Mucosa of descending colon (tissue), 3 donors: Measurements from ENCODE around the gene LPGAT1. TPM values are rescaled to one million over a fixed set of nuclear protein-coding genes. Genes with fewer than 3 reads are reported as not detected.

Source experiments
- ATAC-seq: fragments of 200-7000 bp; cut with Tn5 transposase; one replicate; pipeline ENCODE4 v1.9.1; 2020; ENCODE audit warnings: mild to moderate bottlenecking, moderate library complexity
- DNase-seq, 3 donors: peaks; one replicate each; pipeline ENCODE4 v3.0.0-alpha.2; 2020
- H3K36me3 ChIP-seq: fragments of 200-600 bp; one replicate; pipeline ENCODE4 v1.8.0; 2021; ENCODE audit warnings: low read depth, mild to moderate bottlenecking
- H3K4me1 ChIP-seq: fragments of 200-600 bp; one replicate; pipeline ENCODE4 v1.8.0; 2021; ENCODE audit warnings: low read depth, mild to moderate bottlenecking
- H3K4me3 ChIP-seq: fragments of 200-600 bp; one replicate; pipeline ENCODE4 v1.8.0; 2021; ENCODE audit warnings: mild to moderate bottlenecking
- H3K9me3 ChIP-seq: fragments of 200-600 bp; one replicate; pipeline ENCODE4 v1.8.0; 2021; ENCODE audit warnings: mild to moderate bottlenecking
- intact Hi-C, 2 donors: fragments of 100-400 bp; cut with DNase I in 1 of 2; cut with micrococcal nuclease in 1 of 2; formaldehyde crosslinking; loops; one replicate each; pipeline versions ENCODE4 v1.11.0 to v1.11.1; 2022; cut with DNase I, micrococcal nuclease
- total RNA-seq, 3 donors: library from RNA; stranded (reverse); fragmentation: NEBNext Ultra II Directional in 2 of 3; extraction: Animal tissue kit (Norgen Biotek cat#: 25700) in 2 of 3; gene quantifications; one replicate each; pipeline versions ENCODE4 v1.2.1 to v1.2.4, GENCODE V29; 2021 to 2023
- TF ChIP-seq, protein P1 (sequence below): fragments of 200-600 bp; IDR thresholded peaks from one replicate; pipeline ENCODE4 v1.8.0; 2022; ENCODE audit warnings: antibody characterized with exemption, mild to moderate bottlenecking
- donor health status: DM: no; HTN: no; CAD: no; lungs with moderate emphysema.
- donor health status: DM: no; HTN: no; CAD: no.
- donor health status: DM: no; HTN: yes; CAD: no.

LPGAT1 gene
- total RNA-seq, 3 donors from 2014 or later: 27.5 to 42.1 (median 34.2) TPM

DNA sequence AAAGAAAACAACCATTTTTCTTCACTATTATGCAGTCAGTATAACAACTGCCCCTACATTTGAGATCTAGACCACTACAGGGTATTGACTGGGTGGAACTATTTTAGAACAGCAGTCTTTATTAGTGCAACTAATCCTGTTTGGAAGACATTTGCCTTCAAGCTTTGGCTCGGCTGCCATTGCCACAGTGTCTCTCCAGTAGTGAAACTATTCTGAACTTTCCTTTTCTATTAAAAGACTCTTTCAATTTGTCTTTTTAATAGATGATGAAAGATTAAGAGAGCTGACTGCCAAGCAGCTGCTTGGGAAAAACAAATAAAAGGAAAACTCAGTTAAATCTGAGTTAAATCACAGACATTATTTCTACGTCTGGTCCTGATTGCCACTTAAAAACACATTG, 49.3 kb downstream of the LPGAT1 start:
- no peaks in the 10 kb centered on the region for H3K4me1 ChIP-seq
- H3K9me3 ChIP-seq: no peaks in the 10 kb centered on the region
- DNase-seq (no peak), ATAC-seq (no peak)
- no peaks in the 10 kb centered on the region for H3K36me3 ChIP-seq
- intact Hi-C loops: no loop called here
- TF ChIP-seq, protein P1, sequence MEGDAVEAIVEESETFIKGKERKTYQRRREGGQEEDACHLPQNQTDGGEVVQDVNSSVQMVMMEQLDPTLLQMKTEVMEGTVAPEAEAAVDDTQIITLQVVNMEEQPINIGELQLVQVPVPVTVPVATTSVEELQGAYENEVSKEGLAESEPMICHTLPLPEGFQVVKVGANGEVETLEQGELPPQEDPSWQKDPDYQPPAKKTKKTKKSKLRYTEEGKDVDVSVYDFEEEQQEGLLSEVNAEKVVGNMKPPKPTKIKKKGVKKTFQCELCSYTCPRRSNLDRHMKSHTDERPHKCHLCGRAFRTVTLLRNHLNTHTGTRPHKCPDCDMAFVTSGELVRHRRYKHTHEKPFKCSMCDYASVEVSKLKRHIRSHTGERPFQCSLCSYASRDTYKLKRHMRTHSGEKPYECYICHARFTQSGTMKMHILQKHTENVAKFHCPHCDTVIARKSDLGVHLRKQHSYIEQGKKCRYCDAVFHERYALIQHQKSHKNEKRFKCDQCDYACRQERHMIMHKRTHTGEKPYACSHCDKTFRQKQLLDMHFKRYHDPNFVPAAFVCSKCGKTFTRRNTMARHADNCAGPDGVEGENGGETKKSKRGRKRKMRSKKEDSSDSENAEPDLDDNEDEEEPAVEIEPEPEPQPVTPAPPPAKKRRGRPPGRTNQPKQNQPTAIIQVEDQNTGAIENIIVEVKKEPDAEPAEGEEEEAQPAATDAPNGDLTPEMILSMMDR: no peak
- H3K4me3 ChIP-seq: no peak overlapping the region

DNA sequence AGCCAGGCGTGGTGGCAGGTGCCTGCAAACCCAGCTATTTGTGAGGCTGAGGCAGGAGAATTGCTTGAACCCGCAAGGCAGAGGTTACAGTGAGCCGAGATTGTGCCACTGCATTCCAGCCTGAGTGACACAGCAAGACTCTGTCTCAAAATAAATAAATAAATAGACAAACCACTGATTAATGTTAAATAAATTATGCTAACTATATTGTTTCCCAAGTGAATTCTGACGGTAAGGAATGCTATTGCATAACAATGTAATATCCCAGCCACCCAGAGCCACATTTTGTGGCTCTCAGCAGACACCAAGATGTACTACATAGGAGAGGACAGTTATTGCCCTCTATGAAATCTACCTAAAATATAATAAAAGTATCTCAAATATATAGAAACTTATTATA, 55.4 kb downstream of the LPGAT1 start:
- Histone ChIP-seq H3K9me3 (no peaks in the 10 kb centered on the region), H3K36me3 (no peaks in the 10 kb centered on the region), H3K4me1 (no peaks in the 10 kb centered on the region), H3K4me3 (no peak overlapping the region)
- intact Hi-C loops: no loop called here
- no peak for DNase-seq
- TF ChIP-seq, protein P1: no peak
- no peak for ATAC-seq

- DNase-seq: no peak
- TF ChIP-seq, protein P1: no peak
- ATAC-seq: no peak
- Histone ChIP-seq H3K9me3 (no peaks in the 10 kb centered on the region), H3K4me1 (no peaks in the 10 kb centered on the region), H3K4me3 (no peak overlapping the region), H3K36me3 (no peaks in the 10 kb centered on the region)
- intact Hi-C loops: no loop called here
These were observed 65.9 kb downstream of the LPGAT1 start for GRCh38 chr1:211764701-211765100.

DNA sequence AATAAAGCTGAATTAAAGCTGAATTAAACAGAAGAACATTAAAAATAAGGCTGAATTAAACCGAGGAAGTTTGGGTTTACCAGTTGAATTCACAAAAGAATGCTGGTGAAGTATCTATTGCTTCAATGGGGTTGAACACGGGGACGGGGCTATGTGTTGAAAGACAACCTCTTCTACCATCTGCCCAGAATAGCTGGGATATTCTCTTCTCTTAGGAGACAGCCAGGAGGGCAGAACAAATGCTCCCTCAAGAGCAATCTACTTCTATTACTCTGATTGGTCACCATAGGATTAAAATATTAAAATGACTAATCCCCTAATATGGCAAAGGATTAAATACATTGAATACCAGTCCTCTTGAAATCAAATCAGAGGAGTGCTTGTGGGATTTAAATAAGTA, 68.4 kb downstream of the LPGAT1 start:
- no peaks in the 10 kb centered on the region for H3K4me1 ChIP-seq
- no peaks in the 10 kb centered on the region for H3K36me3 ChIP-seq
- DNase-seq (no peak), ATAC-seq (no peak)
- H3K4me3 ChIP-seq: no peak overlapping the region
- H3K9me3 ChIP-seq: no peaks in the 10 kb centered on the region
- intact Hi-C loops: no loop called here
- TF ChIP-seq, protein P1: no peak

DNA sequence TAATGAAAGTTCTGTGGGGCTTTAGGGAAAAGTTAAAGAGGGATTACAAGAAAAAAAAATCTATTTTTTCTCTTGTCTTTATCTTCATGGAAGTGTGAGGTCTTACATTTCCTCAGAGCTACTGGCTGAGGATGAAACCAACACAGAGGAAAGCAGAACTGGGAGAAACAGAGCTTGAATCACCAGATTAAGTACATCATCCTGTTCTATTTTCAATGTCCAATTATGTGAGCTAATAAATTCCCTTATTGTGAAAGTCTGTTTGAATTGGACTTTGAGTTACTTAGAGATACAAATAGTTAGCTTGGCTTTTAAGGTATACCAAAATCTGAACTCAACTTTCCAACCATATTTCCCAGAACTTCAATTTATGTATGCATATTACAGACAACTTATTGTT, 69.2 kb downstream of the LPGAT1 start:
- intact Hi-C loops: no loop called here
- Histone ChIP-seq H3K9me3 (no peaks in the 10 kb centered on the region), H3K4me3 (no peak overlapping the region), H3K4me1 (no peaks in the 10 kb centered on the region), H3K36me3 (no peaks in the 10 kb centered on the region)
- ATAC-seq (no peak), DNase-seq (no peak)
- TF ChIP-seq, protein P1: no peak

GRCh38 chr1:211756471-211757020, 74.0 kb downstream of the LPGAT1 start:
- no peaks in the 10 kb centered on the region for H3K9me3 ChIP-seq
- TF ChIP-seq, protein P1: no peak
- ATAC-seq (no peak), DNase-seq (no peak)
- no peaks in the 10 kb centered on the region for H3K36me3 ChIP-seq
- H3K4me1 ChIP-seq: no peaks in the 10 kb centered on the region
- H3K4me3 ChIP-seq: no peak overlapping the region
- intact Hi-C loops: no loop called here
